ENCODE results near the gene RHBG. TPM values are rescaled to one million over a fixed set of nuclear protein-coding genes. Genes with fewer than 3 reads are reported as not detected.

Gene RHBG
- total RNA-seq, 3 donors from 2014 or later (not counting 1 experiment from before 2014, with no cell fraction given): not detected

DNA sequence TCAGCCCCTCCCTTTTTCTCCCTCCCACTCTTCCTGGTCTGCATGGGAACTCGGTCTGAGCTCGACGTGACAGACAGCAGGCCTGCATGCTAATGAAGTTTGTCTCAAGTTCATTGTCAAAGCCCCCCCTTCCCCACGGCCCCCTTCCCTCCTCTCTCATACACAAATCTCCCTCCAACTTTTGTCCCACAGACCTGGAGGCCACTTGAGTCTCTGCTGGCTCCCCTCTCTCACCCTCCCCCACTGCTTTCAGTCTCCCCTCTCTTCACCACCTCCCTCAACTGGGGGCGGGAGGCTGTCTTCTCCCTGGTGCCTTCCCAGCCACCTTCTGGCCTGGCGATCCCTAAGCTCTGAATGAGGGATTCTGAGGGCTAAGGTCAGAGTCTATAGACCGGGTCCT lies 61.3 kb downstream of the RHBG start:
- ATAC-seq (no peak), DNase-seq (no peak)
- peaks cover 63% of the 10 kb centered on the region for H3K27me3 ChIP-seq (ENCODE audit: control insufficient read depth, insufficient read depth, low read length)
- TF ChIP-seq, protein P1, sequence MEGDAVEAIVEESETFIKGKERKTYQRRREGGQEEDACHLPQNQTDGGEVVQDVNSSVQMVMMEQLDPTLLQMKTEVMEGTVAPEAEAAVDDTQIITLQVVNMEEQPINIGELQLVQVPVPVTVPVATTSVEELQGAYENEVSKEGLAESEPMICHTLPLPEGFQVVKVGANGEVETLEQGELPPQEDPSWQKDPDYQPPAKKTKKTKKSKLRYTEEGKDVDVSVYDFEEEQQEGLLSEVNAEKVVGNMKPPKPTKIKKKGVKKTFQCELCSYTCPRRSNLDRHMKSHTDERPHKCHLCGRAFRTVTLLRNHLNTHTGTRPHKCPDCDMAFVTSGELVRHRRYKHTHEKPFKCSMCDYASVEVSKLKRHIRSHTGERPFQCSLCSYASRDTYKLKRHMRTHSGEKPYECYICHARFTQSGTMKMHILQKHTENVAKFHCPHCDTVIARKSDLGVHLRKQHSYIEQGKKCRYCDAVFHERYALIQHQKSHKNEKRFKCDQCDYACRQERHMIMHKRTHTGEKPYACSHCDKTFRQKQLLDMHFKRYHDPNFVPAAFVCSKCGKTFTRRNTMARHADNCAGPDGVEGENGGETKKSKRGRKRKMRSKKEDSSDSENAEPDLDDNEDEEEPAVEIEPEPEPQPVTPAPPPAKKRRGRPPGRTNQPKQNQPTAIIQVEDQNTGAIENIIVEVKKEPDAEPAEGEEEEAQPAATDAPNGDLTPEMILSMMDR (IDR thresholded peaks at IDR 0.05): no peak
- no peaks in the 10 kb centered on the region for H3K9me3 ChIP-seq (ENCODE audit: control insufficient read depth, insufficient read depth, low read length)
- Mint-ChIP-seq H3K27me3 (ENCODE audit: low read depth in 2 of 2) (peaks cover 85 to 96% of the 10 kb centered on the region in 2 donors), H3K36me3 (no peaks in the 10 kb centered on the region), H3K4me1 (peaks cover 5 to 9% of the 10 kb centered on the region in 2 donors), H3K9me3 (no peaks in the 10 kb centered on the region), H3K27ac (no peak overlapping the region), H3K4me3 (no peak overlapping the region)
- H3K36me3 ChIP-seq (ENCODE audit: control insufficient read depth, insufficient read depth, low read length): no peaks in the 10 kb centered on the region
- H3K4me3 ChIP-seq (ENCODE audit: low read length): no peak overlapping the region
- H3K27ac ChIP-seq (ENCODE audit: low read length): no peak overlapping the region
- peaks cover 4% of the 10 kb centered on the region for H3K4me1 ChIP-seq (ENCODE audit: control insufficient read depth, insufficient read depth, low read length)
- 7% methylated on average over 7 of the region's 7 CpGs for WGBS (ENCODE audit: insufficient coverage)
- intact Hi-C loops (cut with micrococcal nuclease): no loop called here

DNA sequence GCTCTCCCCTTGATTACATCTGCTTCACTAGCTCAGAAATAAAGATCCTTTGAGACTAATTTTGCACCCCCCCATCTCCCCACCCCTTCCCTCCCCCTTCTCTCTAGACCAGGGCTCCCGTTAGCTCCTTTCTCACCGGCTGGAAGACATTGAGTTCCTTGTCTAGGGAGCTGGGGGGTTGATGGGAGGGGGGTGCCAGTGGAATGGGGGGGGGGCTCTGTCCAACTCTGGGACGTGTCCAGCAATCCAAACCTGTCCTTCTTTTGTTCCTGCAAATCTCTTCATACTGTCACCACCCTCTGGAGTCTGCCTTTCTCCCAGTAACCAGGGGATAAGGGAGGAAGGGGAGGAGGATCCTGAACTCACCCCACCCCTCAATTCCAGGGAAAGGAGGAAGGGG lies 61.9 kb downstream of the RHBG start:
- no peak overlapping the region for H3K27ac ChIP-seq (ENCODE audit: low read length)
- no peaks in the 10 kb centered on the region for H3K9me3 Mint-ChIP-seq
- TF ChIP-seq, protein P1 (IDR thresholded peaks at IDR 0.05): no peak
- H3K4me3 Mint-ChIP-seq: no peak overlapping the region
- H3K4me1 ChIP-seq (ENCODE audit: control insufficient read depth, insufficient read depth, low read length): peaks cover 9% of the 10 kb centered on the region
- H3K36me3 Mint-ChIP-seq: no peaks in the 10 kb centered on the region
- H3K4me3 ChIP-seq (ENCODE audit: low read length): no peak overlapping the region
- no peaks in the 10 kb centered on the region for H3K36me3 ChIP-seq (ENCODE audit: control insufficient read depth, insufficient read depth, low read length)
- ATAC-seq (no peak), DNase-seq (no peak)
- no CpG with 5 or more reads among the region's 3 CpGs for WGBS (ENCODE audit: insufficient coverage)
- peaks cover 11 to 15% of the 10 kb centered on the region in 2 donors for H3K4me1 Mint-ChIP-seq
- H3K27me3 Mint-ChIP-seq (ENCODE audit: low read depth in 2 of 2): peaks cover 88 to 96% of the 10 kb centered on the region in 2 donors
- H3K27ac Mint-ChIP-seq: no peak overlapping the region
- peaks cover 65% of the 10 kb centered on the region for H3K27me3 ChIP-seq (ENCODE audit: control insufficient read depth, insufficient read depth, low read length)
- intact Hi-C loops (cut with micrococcal nuclease): no loop called here
- no peaks in the 10 kb centered on the region for H3K9me3 ChIP-seq (ENCODE audit: control insufficient read depth, insufficient read depth, low read length)

DNA sequence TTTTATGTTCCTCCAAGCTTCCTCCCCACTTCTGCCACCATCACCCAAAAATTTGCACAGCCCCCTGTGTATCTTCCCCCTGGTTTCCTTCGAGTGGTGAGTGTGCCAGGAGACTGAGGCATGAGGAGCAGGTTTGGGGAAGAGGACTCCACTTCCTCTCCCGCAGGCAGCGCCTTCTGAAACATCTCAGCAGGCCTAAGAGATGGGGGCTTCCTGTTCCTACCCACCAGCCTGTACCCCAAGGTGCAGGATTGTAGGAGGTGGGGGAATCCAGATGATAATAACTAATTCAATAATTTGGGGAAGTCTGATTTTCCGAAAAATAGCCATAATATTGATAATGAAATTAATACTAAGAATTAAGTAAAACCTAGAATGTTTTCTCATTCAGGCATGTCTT lies 62.4 kb downstream of the RHBG start:
- TF ChIP-seq, protein P1 (IDR thresholded peaks at IDR 0.05): no peak
- Mint-ChIP-seq H3K36me3 (no peaks in the 10 kb centered on the region), H3K27ac (no peak overlapping the region), H3K4me1 (peaks cover 12 to 20% of the 10 kb centered on the region in 2 donors), H3K4me3 (no peak overlapping the region), H3K27me3 (ENCODE audit: low read depth in 2 of 2) (peaks cover 87 to 94% of the 10 kb centered on the region in 2 donors), H3K9me3 (no peaks in the 10 kb centered on the region)
- WGBS (ENCODE audit: insufficient coverage): 18% methylated on average over 3 of the region's 4 CpGs
- H3K36me3 ChIP-seq (ENCODE audit: control insufficient read depth, insufficient read depth, low read length): no peaks in the 10 kb centered on the region
- H3K27me3 ChIP-seq (ENCODE audit: control insufficient read depth, insufficient read depth, low read length): peaks cover 67% of the 10 kb centered on the region
- DNase-seq: no peak
- ATAC-seq: no peak
- H3K4me3 ChIP-seq (ENCODE audit: low read length): no peak overlapping the region
- peaks cover 14% of the 10 kb centered on the region for H3K4me1 ChIP-seq (ENCODE audit: control insufficient read depth, insufficient read depth, low read length)
- intact Hi-C loops (cut with micrococcal nuclease): no loop called here
- no peaks in the 10 kb centered on the region for H3K9me3 ChIP-seq (ENCODE audit: control insufficient read depth, insufficient read depth, low read length)
- H3K27ac ChIP-seq (ENCODE audit: low read length): no peak overlapping the region
